ENCODE data around the gene MRPL2.

DNA sequence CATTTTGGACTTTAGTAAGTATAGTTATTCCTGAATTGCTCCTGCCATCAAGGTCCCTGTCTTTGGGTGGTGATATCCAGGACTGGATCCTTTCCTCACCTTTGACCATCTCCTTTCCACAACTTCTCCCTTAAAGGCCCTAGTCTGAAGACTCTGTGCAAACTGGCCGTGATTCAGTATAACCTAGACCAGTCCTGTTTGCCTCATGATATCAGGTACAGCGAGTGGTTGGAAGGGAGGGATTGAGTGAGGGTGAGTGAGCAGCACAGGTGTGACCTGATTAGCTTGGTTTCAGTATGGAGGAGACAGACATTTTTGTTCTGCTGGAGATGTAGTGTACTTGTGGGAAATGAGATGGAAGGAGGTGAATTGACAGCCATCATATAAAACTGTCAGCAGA, 40.1 kb downstream of the MRPL2 start:
- TF ChIP-seq, protein P1, sequence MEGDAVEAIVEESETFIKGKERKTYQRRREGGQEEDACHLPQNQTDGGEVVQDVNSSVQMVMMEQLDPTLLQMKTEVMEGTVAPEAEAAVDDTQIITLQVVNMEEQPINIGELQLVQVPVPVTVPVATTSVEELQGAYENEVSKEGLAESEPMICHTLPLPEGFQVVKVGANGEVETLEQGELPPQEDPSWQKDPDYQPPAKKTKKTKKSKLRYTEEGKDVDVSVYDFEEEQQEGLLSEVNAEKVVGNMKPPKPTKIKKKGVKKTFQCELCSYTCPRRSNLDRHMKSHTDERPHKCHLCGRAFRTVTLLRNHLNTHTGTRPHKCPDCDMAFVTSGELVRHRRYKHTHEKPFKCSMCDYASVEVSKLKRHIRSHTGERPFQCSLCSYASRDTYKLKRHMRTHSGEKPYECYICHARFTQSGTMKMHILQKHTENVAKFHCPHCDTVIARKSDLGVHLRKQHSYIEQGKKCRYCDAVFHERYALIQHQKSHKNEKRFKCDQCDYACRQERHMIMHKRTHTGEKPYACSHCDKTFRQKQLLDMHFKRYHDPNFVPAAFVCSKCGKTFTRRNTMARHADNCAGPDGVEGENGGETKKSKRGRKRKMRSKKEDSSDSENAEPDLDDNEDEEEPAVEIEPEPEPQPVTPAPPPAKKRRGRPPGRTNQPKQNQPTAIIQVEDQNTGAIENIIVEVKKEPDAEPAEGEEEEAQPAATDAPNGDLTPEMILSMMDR (IDR thresholded peaks at IDR 0.05 in 2 of 3, conservative IDR thresholded peaks at IDR 0.05 in 1 of 3; ENCODE audit: borderline replicate concordance in 1 of 3, insufficient read depth in 1 of 3, low read depth in 2 of 3, low read length in 2 of 3): no peak
- TF ChIP-seq, protein P2, sequence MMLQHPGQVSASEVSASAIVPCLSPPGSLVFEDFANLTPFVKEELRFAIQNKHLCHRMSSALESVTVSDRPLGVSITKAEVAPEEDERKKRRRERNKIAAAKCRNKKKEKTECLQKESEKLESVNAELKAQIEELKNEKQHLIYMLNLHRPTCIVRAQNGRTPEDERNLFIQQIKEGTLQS (IDR thresholded peaks at IDR 0.05): no peak

All from HCT116 (cell line).